ENCODE results near the gene CDA.
A peak's percentile ranks its signal among the peaks of the same experiment; 100 is the strongest.

CDA gene

GRCh38 chr1:20657024-20657423 lies 68.1 kb downstream of the CDA start:
- POLR2A ChIA-PET = no interaction called here
- Histone ChIP-seq H3K27ac (ENCODE audit: extremely low read depth, low read depth, low read length) (no peak overlapping the region), H3K36me3 (ENCODE audit: control insufficient read depth in 2 of 2, insufficient read depth in 1 of 2, low read length in 2 of 2) (peaks cover 33 to 81% of the 10 kb centered on the region in 2 experiments), H3K4me3 (ENCODE audit: low read depth, low read length) (no peak overlapping the region), H3K9me3 (ENCODE audit: control insufficient read depth, insufficient read depth, low read depth, low read length) (no peaks in the 10 kb centered on the region), H3K4me1 (ENCODE audit: control insufficient read depth, insufficient read depth, low read length) (no peaks in the 10 kb centered on the region)
- TF ChIP-seq GLIS1 (tag by site-specific recombination; IDR thresholded peaks at IDR 0.05) (peak; percentile 69), ZNF433 (tag by site-specific recombination; IDR thresholded peaks at IDR 0.05; ENCODE audit: low read depth) (no peak)
- CTCF ChIA-PET = no interaction called here

GRCh38 chr1:20658166-20658915 lies 69.4 kb downstream of the CDA start:
- TF ChIP-seq ZNF391 (tag by site-specific recombination; IDR thresholded peaks at IDR 0.05; ENCODE audit: borderline replicate concordance, low read depth) = no peak
- no peak for TF ChIP-seq IKZF3 (tag by site-specific recombination; IDR thresholded peaks at IDR 0.05)
- no peak for TF ChIP-seq ZNF707 (tag by site-specific recombination; IDR thresholded peaks at IDR 0.05)
- TF ChIP-seq, protein P1, sequence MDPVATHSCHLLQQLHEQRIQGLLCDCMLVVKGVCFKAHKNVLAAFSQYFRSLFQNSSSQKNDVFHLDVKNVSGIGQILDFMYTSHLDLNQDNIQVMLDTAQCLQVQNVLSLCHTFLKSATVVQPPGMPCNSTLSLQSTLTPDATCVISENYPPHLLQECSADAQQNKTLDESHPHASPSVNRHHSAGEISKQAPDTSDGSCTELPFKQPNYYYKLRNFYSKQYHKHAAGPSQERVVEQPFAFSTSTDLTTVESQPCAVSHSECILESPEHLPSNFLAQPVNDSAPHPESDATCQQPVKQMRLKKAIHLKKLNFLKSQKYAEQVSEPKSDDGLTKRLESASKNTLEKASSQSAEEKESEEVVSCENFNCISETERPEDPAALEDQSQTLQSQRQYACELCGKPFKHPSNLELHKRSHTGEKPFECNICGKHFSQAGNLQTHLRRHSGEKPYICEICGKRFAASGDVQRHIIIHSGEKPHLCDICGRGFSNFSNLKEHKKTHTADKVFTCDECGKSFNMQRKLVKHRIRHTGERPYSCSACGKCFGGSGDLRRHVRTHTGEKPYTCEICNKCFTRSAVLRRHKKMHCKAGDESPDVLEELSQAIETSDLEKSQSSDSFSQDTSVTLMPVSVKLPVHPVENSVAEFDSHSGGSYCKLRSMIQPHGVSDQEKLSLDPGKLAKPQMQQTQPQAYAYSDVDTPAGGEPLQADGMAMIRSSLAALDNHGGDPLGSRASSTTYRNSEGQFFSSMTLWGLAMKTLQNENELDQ (tag by site-specific recombination; IDR thresholded peaks at IDR 0.05; ENCODE audit: low read depth) = no peak
- TF ChIP-seq ZNF350 (tag by site-specific recombination; IDR thresholded peaks at IDR 0.05) = no peak
- no peak for TF ChIP-seq ELK4 (IDR thresholded peaks at IDR 0.05; ENCODE audit: borderline replicate concordance, low read depth, low read length)
- no peak for TF ChIP-seq ZNF354C (tag by site-specific recombination; IDR thresholded peaks at IDR 0.05; ENCODE audit: borderline replicate concordance, low read depth)
- TF ChIP-seq HOXC10 (CRISPR knock-in tag; IDR thresholded peaks at IDR 0.05) = no peak
- TF ChIP-seq ZNF426 (tag by site-specific recombination; IDR thresholded peaks at IDR 0.05) = no peak
- TF ChIP-seq, protein P2, sequence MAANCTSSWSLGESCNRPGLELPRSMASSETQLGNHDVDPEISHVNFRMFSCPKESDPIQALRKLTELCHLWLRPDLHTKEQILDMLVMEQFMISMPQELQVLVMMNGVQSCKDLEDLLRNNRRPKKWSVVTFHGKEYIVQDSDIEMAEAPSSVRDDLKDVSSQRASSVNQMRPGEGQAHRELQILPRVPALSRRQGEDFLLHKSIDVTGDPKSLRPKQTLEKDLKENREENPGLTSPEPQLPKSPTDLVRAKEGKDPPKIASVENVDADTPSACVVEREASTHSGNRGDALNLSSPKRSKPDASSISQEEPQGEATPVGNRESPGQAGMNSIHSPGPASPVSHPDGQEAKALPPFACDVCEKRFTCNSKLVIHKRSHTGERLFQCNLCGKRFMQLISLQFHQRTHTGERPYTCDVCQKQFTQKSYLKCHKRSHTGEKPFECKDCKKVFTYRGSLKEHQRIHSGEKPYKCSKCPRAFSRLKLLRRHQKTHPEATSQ (tag by site-specific recombination; IDR thresholded peaks at IDR 0.05) = no peak
- no peak for TF ChIP-seq ZFHX2 (tag by site-specific recombination; conservative IDR thresholded peaks at IDR 0.05)
- no peak for TF ChIP-seq ZNF670 (tag by site-specific recombination; IDR thresholded peaks at IDR 0.05; ENCODE audit: low read depth)
- TF ChIP-seq, protein P3, sequence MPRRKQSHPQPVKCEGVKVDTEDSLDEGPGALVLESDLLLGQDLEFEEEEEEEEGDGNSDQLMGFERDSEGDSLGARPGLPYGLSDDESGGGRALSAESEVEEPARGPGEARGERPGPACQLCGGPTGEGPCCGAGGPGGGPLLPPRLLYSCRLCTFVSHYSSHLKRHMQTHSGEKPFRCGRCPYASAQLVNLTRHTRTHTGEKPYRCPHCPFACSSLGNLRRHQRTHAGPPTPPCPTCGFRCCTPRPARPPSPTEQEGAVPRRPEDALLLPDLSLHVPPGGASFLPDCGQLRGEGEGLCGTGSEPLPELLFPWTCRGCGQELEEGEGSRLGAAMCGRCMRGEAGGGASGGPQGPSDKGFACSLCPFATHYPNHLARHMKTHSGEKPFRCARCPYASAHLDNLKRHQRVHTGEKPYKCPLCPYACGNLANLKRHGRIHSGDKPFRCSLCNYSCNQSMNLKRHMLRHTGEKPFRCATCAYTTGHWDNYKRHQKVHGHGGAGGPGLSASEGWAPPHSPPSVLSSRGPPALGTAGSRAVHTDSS (tag by site-specific recombination; IDR thresholded peaks at IDR 0.05) = no peak
- TF ChIP-seq ZNF18 (tag by site-specific recombination; IDR thresholded peaks at IDR 0.05) = no peak
- TF ChIP-seq ZNF133 (tag by site-specific recombination; IDR thresholded peaks at IDR 0.05) = no peak
- no peak for TF ChIP-seq ZNF623 (tag by site-specific recombination; IDR thresholded peaks at IDR 0.05)
- Histone ChIP-seq H3K9me3 (ENCODE audit: control insufficient read depth, insufficient read depth, low read depth, low read length) (no peaks in the 10 kb centered on the region), H3K36me3 (ENCODE audit: control insufficient read depth in 2 of 2, insufficient read depth in 1 of 2, low read length in 2 of 2) (peaks cover 27 to 68% of the 10 kb centered on the region in 2 experiments), H3K4me1 (ENCODE audit: control insufficient read depth, insufficient read depth, low read length) (no peaks in the 10 kb centered on the region), H3K4me3 (ENCODE audit: low read depth, low read length) (no peak overlapping the region), H3K27ac (ENCODE audit: extremely low read depth, low read depth, low read length) (no peak overlapping the region)
- ChIA-PET CTCF (interaction anchor here (0.7 kb wide), 1 partner anchor 9 kb away, joined by 3 read pairs; no protein-coding TSS in a partner anchor), POLR2A (no interaction called here)

Measured in HEK293 (cell line).